Stomach (tissue), 4 donors: ENCODE measurements around the gene OR2M3.

Source experiments
- CTCF ChIP-seq, 7 experiments: fragments of 450-650 bp in 4 of 7; fragments of 200-600 bp in 3 of 7; sonication (generic) in 3 of 7; IDR thresholded peaks; one replicate each; pipeline ENCODE4 v1.5.1; 2016 to 2019; ENCODE audit warnings: antibody characterized with exemption in 7 of 7, control low read depth in 2 of 7, mild to moderate bottlenecking in 1 of 7
- POLR2A ChIP-seq, 4 donors: fragments of 450-650 bp; IDR thresholded peaks; one replicate each; pipeline ENCODE4 v1.6.1; 2016; ENCODE audit warnings: antibody characterized with exemption in 4 of 4, control low read depth in 2 of 4, mild to moderate bottlenecking in 1 of 4, moderate library complexity in 1 of 4
- POLR2AphosphoS5 ChIP-seq, 3 donors: sonication (generic); formaldehyde crosslinking; IDR thresholded peaks; one replicate each; pipeline ENCODE4 v1.6.1; 2016; ENCODE audit warnings: antibody characterized with exemption in 3 of 3

DNA sequence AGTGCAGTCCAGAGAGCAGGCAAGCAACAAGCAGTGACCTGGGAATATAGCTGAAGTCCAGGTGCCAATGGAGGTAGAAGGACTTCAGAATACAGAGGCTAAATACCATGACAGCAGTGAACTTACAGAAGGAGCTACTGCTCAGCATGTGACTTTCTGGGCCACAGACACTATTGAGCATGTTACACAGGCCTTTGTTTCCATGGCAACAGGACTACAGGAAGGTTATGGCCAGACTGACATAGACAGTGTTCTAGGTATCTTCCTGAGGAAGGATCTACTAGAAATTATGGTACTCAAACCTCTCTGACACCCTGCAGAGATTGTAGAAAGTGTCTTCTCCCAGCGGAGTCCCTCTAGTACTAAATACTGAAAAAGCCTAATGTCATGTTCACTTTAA lies 41.1 kb upstream of the OR2M3 start:
- TF ChIP-seq CTCF (IDR thresholded peaks at IDR 0.05) (no peak), POLR2A (IDR thresholded peaks at IDR 0.05) (no peak), POLR2AphosphoS5 (IDR thresholded peaks at IDR 0.05) (no peak)
